GM18870 (cell line): ENCODE data around the gene CACNA1G.

Experiments
- ATAC-seq: cut with Tn5 transposase; IDR thresholded peaks from one replicate; pipeline ENCODE4 v1.9.1; 2021; ENCODE audit warnings: moderate library complexity; ENCODE audit not compliant: unreplicated experiment

The CACNA1G gene

DNA sequence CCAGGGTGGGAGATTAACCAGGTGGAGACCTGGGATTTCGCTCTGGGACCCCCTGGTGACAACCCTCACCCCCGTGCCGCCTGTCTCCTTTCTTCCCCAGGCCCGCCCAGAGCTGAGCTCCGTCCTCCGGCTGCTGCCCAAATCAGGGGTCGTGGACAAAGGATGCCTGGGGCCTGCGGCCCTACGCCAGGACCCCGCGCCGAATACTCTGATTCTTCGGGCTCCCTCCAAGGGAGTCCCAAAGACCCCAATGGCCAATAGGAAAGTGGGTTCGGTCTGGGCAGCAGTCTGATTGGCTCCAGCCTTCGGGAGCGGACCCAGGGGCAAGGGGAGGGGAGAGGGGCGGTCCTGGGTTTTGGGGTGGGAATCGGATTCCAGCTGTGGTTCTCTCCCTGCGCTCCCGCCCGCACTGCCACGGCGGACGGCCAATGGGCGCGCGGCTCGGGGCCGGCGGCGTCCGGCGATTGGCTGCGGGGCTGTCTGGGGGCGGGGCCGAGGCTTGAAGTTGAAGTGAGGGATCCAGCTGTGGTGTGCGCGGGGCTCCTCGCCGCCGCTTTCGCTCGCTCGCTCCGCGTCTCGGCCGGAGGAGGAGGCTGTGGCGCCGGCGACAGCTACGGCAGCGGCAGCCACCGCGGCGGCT is at the start of gene CACNA1G:
CACNA1G (plus strand) TSS at position 531 of the 640 bp plus-strand sequence. CDS start 745 bp downstream, outside the sequence.
- ATAC-seq, result peak; percentile 81

GRCh38 chr17:50511058-50511457 is 49.5 kb upstream of the CACNA1G start:
- peak; percentile 90 for ATAC-seq

DNA sequence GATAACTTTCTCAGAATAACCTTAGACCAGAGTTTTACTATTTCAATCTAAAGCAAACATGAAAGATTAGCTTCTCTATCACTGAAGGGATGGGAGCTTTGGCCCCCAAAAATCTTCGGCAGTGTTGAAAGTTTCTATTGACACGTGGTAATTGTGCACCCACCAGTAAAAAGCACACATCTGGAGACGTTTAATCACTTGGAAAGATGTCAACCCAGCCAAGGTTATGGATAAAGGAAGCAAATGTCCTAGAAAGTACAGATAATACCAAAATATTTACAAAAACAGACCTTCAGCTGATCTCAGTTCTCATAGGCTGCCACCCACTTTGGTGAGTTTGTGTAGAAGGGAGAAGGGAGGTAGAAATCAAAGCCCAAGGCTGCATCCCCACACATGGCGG is 47.0 kb upstream of the CACNA1G start:
- no peak for ATAC-seq

- no peak for ATAC-seq
Measured at GRCh38 chr17:50514388-50514787, 46.1 kb upstream of the CACNA1G start.

DNA sequence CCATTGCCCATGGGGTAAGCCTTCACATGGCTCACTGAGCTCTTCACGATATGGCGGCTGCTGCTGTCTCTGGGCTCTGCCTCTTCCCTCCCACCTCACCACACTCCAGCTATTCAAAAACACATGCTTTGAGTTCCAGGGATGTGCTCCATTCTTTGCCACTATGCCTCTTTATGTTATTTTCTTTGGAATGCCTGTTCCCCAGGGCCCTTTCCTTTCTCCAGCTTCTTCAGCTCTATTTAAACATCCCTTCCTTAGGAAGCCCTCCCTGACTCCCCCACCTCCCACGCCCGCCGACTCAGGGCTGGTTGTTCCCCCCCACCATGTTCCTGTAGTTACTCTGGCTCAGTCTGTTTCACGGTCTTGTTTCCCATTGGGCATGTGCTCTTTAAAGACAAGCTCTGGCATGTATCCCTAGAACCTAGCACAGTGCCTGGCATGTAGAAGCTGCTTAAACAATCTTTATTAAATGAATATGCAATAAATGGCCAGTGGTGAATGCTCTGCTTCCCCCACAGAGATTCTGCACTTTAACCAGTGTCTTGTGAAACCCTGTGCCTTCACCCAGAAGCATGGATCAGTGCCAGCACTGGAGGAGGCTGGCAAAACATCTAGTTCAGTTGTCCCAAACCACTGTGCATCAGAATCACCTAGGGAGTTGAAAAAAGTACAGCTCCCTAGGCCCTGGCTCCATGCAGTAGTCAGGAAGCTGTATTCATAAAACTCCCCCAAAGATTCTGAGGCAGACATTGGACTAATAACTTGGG is 45.4 kb upstream of the CACNA1G start:
- no peak for ATAC-seq

GRCh38 chr17:50517011-50517410 is 43.5 kb upstream of the CACNA1G start:
- no peak for ATAC-seq

DNA sequence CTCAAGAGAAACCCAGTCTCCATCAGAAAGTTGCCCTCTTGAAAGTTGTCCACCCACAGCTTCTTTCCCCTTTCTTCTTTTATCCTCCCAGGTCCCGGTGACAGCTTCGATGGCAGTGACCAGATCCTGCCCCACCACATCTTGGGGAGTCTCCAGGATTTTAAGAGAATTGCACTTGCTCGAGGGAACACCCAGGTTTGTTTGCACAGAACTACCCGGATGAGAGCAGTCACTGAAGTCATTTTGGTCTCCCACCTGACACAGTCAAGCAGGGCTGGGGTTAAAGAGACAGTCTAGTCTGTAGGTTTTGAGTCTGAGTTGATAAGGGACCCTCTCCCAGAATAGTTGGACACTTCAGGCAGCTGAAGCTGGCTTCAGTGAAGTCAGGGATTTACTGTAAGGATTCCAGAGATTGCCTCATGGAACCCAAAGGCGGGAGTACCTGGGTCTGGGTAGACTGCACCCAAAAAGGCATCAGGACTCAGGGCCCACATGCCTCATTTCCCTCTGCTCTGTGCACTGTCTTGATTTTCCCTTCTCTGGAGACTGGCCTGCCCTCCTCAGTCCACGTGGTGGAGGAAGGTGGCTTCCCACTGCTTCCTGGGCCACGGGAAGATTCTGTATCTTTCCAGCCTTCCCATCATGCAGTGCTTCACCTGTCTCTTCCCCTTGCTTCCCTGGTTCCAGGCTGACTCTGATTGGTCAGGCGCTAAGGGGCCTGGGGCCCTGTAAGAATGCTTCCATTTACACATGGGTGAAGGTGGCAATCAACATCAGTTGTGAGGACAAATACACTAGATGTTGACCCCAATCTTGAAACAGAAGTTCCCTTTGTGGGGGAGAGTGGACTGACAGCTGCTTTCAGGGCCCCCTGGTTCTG is 42.8 kb upstream of the CACNA1G start:
- ATAC-seq, result no peak

DNA sequence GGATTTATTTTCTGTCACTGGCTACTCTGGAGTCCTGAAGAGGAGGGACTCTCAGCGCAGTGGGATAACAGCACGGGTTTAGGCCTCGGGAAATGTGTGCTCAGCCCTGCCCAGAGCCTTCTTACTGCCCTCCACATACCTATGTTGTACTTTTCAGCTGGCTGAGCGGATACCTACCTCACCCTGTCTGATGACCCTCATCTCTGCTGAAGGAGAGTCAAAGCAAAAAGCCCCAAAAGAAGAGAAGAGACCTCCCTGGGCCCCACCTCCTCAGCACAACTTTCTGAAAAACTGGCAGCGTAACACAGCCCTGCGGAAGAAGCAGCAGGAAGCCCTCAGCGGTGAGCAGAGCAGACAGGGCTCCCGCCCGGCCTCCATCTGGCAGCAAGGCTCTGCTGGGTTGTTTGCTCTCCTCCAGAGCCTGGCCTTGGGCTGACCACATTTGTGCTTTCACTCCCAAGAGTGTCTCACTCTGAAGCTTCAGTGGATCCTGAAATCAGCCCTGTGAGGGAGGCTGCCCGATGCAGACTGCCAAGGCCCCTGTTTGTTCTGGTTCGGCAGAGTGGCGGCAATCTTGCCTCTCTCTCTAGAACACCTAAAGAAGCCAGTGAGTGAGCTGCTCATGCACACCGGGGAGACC is 42.0 kb upstream of the CACNA1G start:
- ATAC-seq, result no peak

DNA sequence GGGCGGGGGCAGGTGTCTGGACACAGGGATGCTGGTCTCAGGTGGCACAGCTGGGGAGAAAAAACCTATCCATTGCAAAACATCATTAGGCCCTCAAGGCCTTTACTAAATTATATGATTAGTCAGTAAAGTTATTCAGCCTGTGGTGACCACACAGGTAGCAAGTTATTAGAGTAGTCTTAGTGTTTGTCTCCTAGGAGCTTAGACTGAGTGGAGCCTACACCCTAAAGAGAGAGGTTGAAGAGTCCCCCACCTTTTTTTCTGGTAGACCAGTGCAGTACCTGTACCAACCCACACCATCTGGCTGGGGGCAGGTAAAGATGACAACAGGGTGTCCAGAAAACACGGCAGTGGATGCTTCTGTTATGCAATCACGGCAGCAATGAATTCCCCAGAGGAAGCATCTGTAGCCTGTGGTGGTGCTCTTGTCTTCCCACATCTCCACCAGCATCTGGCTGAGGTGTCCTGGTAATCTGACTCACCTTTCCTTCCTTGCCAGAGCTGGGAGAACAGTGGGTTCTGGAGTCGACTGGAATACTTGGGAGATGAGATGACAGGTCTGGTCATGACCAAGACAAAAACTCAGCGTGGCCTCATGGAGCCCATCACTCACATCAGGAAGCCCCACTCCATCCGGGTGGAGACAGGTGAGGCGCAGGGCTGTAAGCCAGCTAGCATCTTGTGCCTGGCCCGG is 41.2 kb upstream of the CACNA1G start:
- no peak for ATAC-seq

GRCh38 chr17:50520483-50520882 is 40.0 kb upstream of the CACNA1G start:
- ATAC-seq, result no peak

DNA sequence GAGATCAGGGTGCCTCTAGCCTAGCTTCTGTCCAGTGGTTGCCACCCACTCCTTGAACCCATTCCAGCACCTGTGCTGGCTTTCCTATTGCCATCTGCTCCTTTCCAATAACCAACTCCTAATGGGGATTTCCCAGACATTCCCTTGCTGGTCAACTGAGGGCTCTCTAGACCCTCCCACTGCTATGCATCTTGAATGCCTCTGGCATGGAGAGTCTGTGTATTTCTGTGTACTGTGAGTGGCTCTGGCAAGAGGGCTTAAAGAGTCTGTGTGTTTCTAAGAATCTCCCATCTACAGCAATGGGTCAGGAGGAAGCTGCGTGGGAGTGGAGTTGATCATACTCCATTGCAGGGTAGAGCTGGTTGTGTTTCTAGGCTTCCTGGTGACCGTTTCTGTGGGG is 39.0 kb upstream of the CACNA1G start:
- ATAC-seq, result no peak

DNA sequence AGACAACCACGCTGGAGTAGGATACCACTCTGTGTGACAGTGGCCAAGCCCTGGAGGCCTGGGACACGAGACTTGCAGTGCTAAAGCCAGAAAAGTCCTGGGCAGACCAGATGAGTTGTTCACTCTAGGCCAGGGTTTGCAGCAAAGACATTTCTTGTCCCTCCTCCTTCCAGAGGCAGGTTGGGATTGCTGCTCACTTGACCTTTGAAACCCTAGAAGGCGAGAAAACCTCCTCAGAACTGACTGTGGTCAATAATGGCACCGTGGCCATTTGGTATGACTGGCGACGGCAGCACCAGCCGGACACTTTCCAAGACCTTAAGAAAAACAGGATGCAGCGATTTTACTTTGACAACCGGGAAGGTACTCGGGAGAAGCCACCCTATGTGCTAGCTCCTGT is 37.7 kb upstream of the CACNA1G start:
- no peak for ATAC-seq

GRCh38 chr17:50523208-50523607 is 37.3 kb upstream of the CACNA1G start:
- no peak for ATAC-seq

- ATAC-seq, result no peak
Measured at GRCh38 chr17:50524838-50525237, 35.7 kb upstream of the CACNA1G start.

DNA sequence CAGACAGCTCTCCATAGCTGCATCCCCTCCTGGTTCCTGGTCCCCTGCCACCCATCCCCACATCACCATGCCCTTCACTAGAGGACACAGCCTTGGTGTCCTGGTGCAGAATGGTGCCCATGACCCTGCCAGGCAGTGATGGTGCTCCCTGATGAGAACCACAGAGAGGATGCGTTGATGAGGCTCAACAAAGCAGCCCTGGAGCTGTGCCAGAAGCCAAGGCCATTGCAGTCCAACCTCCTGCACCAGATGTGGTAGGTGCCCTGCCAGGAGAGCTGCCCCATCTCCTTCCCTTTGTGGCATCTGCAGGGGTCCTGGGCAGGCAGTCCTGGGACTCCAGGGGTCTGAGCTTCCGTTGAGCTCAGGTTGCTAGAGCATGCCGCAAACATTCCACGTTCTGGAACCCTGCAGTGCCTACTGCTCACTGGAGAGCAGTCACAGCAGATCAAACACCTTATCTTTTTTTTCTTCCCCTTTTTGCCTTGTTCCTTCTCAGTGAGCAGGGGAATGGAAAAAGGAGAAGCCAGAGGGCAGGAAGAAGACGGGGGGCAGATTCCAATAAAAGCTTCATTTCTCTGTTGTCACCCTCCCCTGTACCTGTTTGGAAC is 33.3 kb upstream of the CACNA1G start:
- no peak for ATAC-seq

DNA sequence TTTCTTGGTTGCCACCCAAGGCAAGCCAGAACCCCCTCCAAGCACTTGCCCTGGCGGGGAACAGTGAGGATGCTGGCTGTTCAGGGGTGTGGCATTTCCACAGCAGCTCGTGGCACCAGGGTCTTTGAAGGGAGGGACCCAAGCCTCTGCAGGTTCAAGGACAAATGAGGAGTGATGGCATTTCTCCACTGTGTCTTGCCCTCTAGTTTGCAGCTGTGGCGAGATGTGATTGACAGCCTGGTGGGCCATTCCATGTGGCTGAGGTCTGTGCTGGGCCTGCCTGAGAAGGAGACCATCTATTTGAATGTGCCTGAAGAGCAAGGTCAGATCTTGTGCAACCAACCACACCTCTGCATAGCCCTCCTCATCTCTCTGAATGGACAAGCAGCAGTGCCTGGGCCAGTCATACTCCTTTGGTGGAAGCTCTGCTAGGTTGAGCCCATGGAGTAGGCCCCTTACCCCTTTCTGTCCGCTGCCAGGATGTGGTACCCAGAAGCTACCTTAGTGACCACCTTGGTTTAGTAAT is 32.5 kb upstream of the CACNA1G start:
- ATAC-seq, result no peak

DNA sequence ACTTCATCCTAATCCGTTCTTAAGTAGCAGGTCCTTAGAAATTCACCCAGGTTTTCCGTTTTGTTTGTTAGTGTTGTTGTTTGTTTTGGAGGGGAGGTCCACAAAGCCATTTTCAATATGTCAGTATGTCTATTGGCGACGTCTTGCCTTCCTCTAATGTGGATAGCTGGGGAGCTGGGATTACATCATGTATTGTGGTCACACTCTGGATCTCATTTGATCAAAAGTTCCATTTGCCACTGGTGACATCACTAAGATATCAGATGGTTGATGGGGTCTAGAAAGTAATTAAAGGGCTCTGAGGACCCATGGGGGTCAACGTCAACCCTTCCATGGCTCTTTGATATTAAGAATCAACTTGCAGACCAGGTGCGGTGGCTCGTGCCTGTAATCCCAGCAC is 30.7 kb upstream of the CACNA1G start:
- no peak for ATAC-seq

DNA sequence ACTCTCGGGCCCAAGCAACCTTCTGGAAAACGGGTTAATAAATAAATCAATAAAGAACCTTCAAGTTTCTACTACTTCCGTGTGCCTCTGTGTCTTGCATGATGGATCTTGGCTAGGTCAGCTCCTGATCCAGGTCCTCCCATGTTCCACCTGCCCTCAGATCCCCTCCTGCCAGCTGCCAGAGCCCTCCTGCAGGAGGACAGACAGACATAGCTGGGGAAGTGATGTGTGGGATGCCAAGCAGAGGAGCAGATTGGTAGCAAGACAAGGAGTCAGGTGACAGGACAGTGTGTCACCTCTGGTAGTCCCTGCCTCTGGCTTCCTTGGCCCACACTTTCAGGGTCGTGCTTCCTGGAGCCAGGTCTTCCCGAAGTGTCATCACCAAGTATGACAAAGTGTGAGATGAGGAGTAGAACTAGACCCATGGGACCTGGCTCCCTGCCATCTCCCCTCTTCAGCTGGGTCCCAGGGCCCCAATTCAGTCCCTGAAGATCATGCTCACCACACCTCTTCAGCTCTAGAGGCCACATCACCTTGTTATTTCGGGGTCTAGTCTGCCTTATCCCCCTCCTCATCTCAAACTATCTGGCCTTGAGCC is 29.0 kb upstream of the CACNA1G start:
- no peak for ATAC-seq

DNA sequence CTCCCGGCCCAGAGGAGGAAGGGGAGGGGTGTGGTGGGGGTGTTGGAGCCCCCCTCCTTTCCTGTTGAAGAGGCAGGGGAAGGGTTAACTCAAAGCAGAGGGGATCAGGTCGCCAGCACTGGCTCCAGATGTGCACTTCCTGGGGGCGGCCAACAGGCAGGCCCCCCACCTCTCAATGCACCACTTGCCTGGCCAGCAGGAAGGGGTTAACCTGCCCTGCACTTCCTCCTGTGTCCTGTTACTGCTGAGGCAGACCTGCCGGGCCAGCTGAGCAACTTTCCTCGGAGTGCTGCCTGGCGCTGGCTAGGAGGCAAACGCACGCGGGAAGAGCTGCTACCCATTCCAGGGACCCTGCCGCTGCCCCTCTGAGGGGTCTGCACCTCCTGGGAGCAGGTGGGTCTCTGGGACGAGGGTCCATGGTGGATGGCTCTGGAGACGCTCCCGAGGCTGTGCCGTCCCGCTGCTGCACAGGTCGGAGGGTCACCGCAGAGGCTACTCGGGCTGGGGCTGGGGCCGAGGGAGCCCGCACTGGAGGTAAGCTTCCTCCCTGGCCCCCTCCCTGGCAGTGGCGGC is 28.0 kb upstream of the CACNA1G start, which contains the start of gene EPN3:
EPN3 (plus strand) TSS at position 284 of the 573 bp plus-strand sequence. CDS start 3,822 bp downstream, outside the sequence.
- ATAC-seq, result no peak
